Nephron progenitor cell (in vitro differentiated cells): ENCODE results near the gene SLC44A1.

Experiments used
- DNase-seq: peaks from one replicate; pipeline ENCODE4 v3.0.0; 2021
- H3K27ac Mint-ChIP-seq: 2 replicates; pipeline ENCODE4 v1.8.0; 2021; ENCODE audit warnings: mild to moderate bottlenecking, moderate library complexity, mixed read lengths
- H3K27me3 Mint-ChIP-seq: 2 replicates; pipeline ENCODE4 v1.8.0; 2021; ENCODE audit warnings: mild to moderate bottlenecking, low read depth, mixed read lengths; ENCODE audit not compliant: poor library complexity
- H3K36me3 Mint-ChIP-seq: 2 replicates; pipeline ENCODE4 v1.8.0; 2021; ENCODE audit warnings: low read depth, mixed read lengths
- H3K4me1 Mint-ChIP-seq: 2 replicates; pipeline ENCODE4 v1.8.0; 2021; ENCODE audit warnings: mixed read lengths
- H3K4me3 Mint-ChIP-seq: 2 replicates; pipeline ENCODE4 v1.8.0; 2021; ENCODE audit warnings: mild to moderate bottlenecking, moderate library complexity, mixed read lengths
- H3K9me3 Mint-ChIP-seq: 2 replicates; pipeline ENCODE4 v1.8.0; 2021; ENCODE audit warnings: mild to moderate bottlenecking, moderate library complexity, mixed read lengths
- CTCF ChIP-seq: fragments of 200-600 bp; sonication (generic); IDR thresholded peaks from 2 replicates; pipeline ENCODE4 v1.5.0; 2021; ENCODE audit warnings: antibody characterized with exemption

The SLC44A1 gene

DNA sequence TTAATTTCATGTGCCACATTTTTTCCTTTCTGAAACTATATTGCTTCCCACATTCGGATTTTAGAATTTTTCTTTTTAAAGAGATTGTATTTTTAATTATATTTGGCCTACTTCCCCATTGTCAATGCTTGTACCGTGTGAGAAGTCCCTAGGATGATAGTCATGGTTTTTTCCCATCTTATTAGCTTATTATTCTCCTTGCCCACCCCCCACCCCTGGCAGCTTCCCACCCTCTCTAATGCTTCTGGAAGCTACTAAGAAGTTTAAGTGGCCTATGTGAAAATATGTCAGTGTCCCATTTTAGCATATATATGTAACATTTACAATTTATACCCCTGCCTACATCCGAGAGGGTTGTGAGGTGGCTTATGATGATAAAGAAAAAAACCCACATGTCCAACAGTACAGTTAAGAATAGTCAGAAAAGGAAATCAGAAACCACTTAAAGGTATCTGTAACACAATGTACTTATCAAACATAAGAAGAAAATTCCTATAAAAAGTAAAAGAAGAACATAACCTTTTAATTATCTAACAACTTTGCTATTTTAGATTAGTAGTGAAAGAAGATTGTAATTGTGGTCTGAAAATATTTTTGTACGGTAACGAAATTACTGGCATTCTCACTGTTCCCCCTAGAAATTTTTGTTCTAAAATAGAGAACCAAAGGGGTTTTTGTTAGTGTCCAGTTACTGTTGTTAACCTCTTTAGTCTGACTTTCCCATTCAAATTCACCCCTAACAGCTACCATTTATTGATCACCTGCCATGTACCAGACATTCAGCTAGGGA, 62.1 kb downstream of the SLC44A1 start:
- Mint-ChIP-seq H3K27ac (no peak overlapping the region), H3K36me3 (peaks cover 24% of the 10 kb centered on the region), H3K27me3 (no peaks in the 10 kb centered on the region), H3K9me3 (no peaks in the 10 kb centered on the region), H3K4me3 (no peak overlapping the region), H3K4me1 (peaks cover 24% of the 10 kb centered on the region)
- TF ChIP-seq CTCF = no peak
- DNase-seq = no peak

DNA sequence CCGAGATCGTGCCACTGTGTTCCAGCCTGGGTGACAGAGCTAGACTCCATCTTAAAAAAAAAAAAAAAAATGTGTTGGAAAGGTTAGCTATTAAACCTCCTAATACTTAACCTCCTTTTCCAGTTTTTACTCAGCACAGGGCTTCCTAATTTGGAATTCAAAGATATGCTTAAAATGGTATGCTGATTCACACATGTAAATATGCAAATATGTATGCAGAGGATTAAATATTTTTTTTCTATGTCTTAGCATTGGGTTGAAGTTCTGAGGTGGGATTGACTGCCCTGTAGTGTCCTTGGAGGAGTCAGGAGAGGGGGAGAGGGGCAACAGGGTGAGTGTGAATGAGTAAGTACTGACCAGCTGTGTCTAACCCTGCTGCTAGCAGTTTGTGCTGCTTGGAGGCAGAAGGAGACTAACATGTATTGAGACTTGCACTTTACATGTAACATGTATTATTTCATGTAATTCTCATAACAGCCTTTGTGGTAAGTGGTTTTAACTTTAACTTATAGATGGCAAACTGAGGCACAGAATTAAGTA, 63.2 kb downstream of the SLC44A1 start:
- no peak overlapping the region for H3K4me3 Mint-ChIP-seq
- peak overlapping the region; percentile 11 for H3K27ac Mint-ChIP-seq
- H3K27me3 Mint-ChIP-seq = no peaks in the 10 kb centered on the region
- peaks cover 25% of the 10 kb centered on the region for H3K36me3 Mint-ChIP-seq
- no peak for DNase-seq
- no peaks in the 10 kb centered on the region for H3K9me3 Mint-ChIP-seq
- peaks cover 24% of the 10 kb centered on the region for H3K4me1 Mint-ChIP-seq
- no peak for TF ChIP-seq CTCF

DNA sequence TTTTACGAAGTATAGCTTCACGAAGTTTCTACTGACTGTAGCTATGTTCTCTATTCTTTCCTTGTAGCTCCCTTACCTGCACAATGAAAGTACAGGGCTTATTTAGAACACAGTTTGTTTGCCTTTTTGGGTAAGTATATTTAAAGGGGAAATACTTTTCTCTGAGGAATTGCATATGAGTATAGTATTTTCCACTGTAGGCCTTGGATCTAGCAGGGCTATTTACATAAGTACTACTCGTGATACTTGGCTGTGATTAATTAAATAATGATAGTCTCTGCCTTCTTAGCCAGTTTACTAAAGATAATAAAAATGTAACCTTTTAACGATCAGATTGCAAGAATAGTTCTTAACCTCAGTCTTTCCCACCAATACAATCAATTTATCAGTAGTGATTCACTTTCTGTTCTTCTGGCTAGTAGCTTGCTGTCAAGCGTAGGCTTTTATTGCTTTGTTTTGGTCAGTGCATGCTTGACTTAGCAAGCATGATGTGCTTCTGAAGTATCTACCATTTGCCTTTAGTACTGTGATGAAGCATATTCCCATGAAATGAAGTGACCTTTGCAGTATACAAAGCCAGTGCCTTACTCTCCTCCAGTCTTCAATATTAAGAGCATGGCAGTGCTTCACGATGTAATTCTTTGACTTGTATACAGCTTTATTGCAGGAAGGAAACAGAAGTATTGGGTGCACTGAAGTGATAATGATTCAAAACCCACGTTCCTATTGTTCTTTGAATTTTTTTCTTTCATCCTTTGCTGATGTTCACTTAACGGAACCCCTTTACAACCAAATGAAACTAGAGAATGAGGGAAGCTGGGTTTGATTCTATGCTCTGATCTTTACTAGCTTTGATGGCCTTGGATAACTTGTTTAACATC, 64.2 kb downstream of the SLC44A1 start:
- H3K9me3 Mint-ChIP-seq = no peaks in the 10 kb centered on the region
- H3K36me3 Mint-ChIP-seq = peaks cover 22% of the 10 kb centered on the region
- no peak overlapping the region for H3K4me3 Mint-ChIP-seq
- no peak for TF ChIP-seq CTCF
- no peaks in the 10 kb centered on the region for H3K27me3 Mint-ChIP-seq
- DNase-seq = no peak
- H3K4me1 Mint-ChIP-seq = peaks cover 22% of the 10 kb centered on the region
- H3K27ac Mint-ChIP-seq = no peak overlapping the region

DNA sequence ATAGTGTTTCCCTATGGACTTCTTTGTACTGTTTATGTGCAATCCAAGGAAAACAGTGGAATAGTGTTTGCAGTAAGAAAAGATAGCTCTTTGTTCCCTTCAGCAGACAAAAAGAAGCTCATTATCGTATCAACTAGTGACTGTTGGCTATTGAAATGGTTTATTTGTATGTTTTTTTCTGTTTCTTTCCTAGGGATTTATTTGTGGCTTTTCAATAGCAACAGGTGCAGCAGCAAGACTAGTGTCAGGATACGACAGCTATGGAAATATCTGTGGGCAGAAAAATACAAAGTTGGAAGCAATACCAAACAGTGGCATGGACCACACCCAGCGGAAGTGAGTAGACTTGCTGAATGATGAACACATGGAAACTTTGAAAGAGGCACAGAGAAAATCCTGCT, 65.1 kb downstream of the SLC44A1 start:
- H3K27ac Mint-ChIP-seq = no peak overlapping the region

GRCh38 chr9:105311306-105311705, 66.9 kb downstream of the SLC44A1 start:
- Mint-ChIP-seq H3K9me3 (no peaks in the 10 kb centered on the region), H3K27me3 (no peaks in the 10 kb centered on the region), H3K4me1 (peaks cover 14% of the 10 kb centered on the region), H3K27ac (no peak overlapping the region), H3K4me3 (no peak overlapping the region), H3K36me3 (peaks cover 33% of the 10 kb centered on the region)
- no peak for DNase-seq
- TF ChIP-seq CTCF = no peak

More for the DNA sequence above, 65.1 kb downstream of the SLC44A1 start:
- Mint-ChIP-seq H3K27me3 (no peaks in the 10 kb centered on the region), H3K4me3 (no peak overlapping the region), H3K9me3 (no peaks in the 10 kb centered on the region), H3K4me1 (peaks cover 19% of the 10 kb centered on the region), H3K36me3 (peaks cover 22% of the 10 kb centered on the region)
- TF ChIP-seq CTCF = no peak
- DNase-seq = no peak
